Right atrium auricular region (tissue), 2 donors: ENCODE measurements around the gene RNPS1. TPM values are rescaled to one million over a fixed set of nuclear protein-coding genes. Genes with fewer than 3 reads are reported as not detected.
A peak's percentile ranks its signal among the peaks of the same experiment; 100 is the strongest.
"Not testable (repeated sequence)": the region's sequence is repeated elsewhere in the genome, so short reads cannot be mapped to it uniquely, and the experiment has no call there.

Experiments
- DNase-seq: peaks from one replicate; pipeline ENCODE4 v3.0.0-alpha.2; 2019; ENCODE audit warnings: low spot score
- H3K27ac ChIP-seq, 2 donors: fragments of 200-600 bp; sonication (generic); 1 replicate in 1 of 2; 2 replicates in 1 of 2; pipeline ENCODE4 v1.5.1; 2016 to 2019
- H3K27me3 ChIP-seq, 2 donors: fragments of 200-600 bp; sonication (generic); one replicate each; pipeline versions ENCODE4 v1.5.1 to v1.6.0; 2017 to 2019
- H3K36me3 ChIP-seq: fragments of 200-600 bp; sonication (generic); one replicate; pipeline ENCODE4 v1.5.1; 2016
- H3K4me1 ChIP-seq, 2 donors: fragments of 200-600 bp; sonication (generic); one replicate each; pipeline versions ENCODE4 v1.5.1 to v1.6.0; 2017 to 2019
- H3K4me3 ChIP-seq, 2 donors: fragments of 200-600 bp; sonication (generic); 1 replicate in 1 of 2; 2 replicates in 1 of 2; pipeline ENCODE4 v1.5.1; 2017 to 2019; ENCODE audit warnings: mild to moderate bottlenecking in 1 of 2, moderate library complexity in 1 of 2
- H3K9me3 ChIP-seq, 2 donors: fragments of 200-600 bp; sonication (generic); one replicate each; pipeline ENCODE4 v1.5.1; 2019
- total RNA-seq, 2 donors: library from RNA; depleted of rRNA; stranded (reverse); fragments of >200 nt; gene quantifications; one replicate each; pipeline ENCODE4 v1.1.0, GENCODE V29; 2016
- TF ChIP-seq, protein P1 (sequence below), 2 donors: fragments of 200-600 bp; sonication (generic); IDR thresholded peaks; one replicate each; pipeline ENCODE4 v1.5.1; 2019; ENCODE audit warnings: antibody characterized with exemption in 2 of 2

The RNPS1 gene
- total RNA-seq, 2 donors from 2014 or later = 93.6 to 124 TPM

GRCh38 chr16:2270070-2270462 is 2.1 kb upstream of the RNPS1 start:
- DNase-seq = no peak
- peaks cover 4% of the 10 kb centered on the region for H3K36me3 ChIP-seq
- no peak overlapping the region for H3K27ac ChIP-seq
- H3K4me3 ChIP-seq = no peak overlapping the region
- no peaks in the 10 kb centered on the region for H3K9me3 ChIP-seq
- no peaks in the 10 kb centered on the region for H3K27me3 ChIP-seq
- H3K4me1 ChIP-seq = peaks cover 0 to 35% of the 10 kb centered on the region in 2 donors
- TF ChIP-seq, protein P1, sequence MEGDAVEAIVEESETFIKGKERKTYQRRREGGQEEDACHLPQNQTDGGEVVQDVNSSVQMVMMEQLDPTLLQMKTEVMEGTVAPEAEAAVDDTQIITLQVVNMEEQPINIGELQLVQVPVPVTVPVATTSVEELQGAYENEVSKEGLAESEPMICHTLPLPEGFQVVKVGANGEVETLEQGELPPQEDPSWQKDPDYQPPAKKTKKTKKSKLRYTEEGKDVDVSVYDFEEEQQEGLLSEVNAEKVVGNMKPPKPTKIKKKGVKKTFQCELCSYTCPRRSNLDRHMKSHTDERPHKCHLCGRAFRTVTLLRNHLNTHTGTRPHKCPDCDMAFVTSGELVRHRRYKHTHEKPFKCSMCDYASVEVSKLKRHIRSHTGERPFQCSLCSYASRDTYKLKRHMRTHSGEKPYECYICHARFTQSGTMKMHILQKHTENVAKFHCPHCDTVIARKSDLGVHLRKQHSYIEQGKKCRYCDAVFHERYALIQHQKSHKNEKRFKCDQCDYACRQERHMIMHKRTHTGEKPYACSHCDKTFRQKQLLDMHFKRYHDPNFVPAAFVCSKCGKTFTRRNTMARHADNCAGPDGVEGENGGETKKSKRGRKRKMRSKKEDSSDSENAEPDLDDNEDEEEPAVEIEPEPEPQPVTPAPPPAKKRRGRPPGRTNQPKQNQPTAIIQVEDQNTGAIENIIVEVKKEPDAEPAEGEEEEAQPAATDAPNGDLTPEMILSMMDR (IDR thresholded peaks at IDR 0.05) = no peak

- not testable (repeated sequence) for H3K27me3 ChIP-seq, DNase-seq, H3K9me3 ChIP-seq
- Histone ChIP-seq H3K36me3 (peaks cover 21% of the 10 kb centered on the region), H3K27ac (peak overlapping the region; percentile 95), H3K4me3 (peak overlapping the region; percentile 57 to 90), H3K4me1 (peaks cover 0 to 36% of the 10 kb centered on the region in 2 donors)
Measured at GRCh38 chr16:2267505-2267912, 417 bp downstream of the RNPS1 start.

GRCh38 chr16:2266887-2267286 is 1.0 kb downstream of the RNPS1 start:
- H3K27ac ChIP-seq = peak overlapping the region in 1 of 2 donors; percentile 95
- H3K27me3 ChIP-seq, H3K9me3 ChIP-seq, DNase-seq: not testable (repeated sequence)
- H3K36me3 ChIP-seq = peaks cover 28% of the 10 kb centered on the region
- H3K4me3 ChIP-seq = peak overlapping the region; percentile 57 to 90
- H3K4me1 ChIP-seq = peaks cover 0 to 36% of the 10 kb centered on the region in 2 donors

- H3K4me1 ChIP-seq = peaks cover 0 to 20% of the 10 kb centered on the region in 2 donors
- H3K36me3 ChIP-seq = peaks cover 62% of the 10 kb centered on the region
- not testable (repeated sequence) for H3K27ac ChIP-seq, H3K27me3 ChIP-seq, DNase-seq, H3K9me3 ChIP-seq, H3K4me3 ChIP-seq
Measured at GRCh38 chr16:2263026-2263425, 4.9 kb downstream of the RNPS1 start.

DNA sequence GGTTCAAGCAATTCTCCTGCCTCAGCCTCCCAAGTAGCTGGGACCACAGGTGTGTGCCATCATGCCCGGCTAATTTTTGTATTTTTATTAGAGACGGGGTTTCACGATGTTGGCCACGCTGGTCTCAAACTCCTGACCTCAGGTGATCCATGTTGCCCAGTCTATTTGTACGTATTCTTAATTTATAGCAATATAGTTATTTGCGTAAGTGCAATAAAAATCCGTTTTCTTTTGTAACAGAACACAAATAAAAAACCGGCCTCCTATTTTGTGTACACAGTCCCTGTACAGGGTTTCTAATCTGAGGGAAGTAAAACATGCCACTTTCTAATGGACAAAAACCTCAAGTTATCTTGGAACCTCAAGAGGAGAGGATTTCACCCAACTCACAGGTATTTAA is 7.7 kb downstream of the RNPS1 start:
- Histone ChIP-seq H3K4me1 (peaks cover 0 to 3% of the 10 kb centered on the region in 2 donors), H3K36me3 (peaks cover 86% of the 10 kb centered on the region), H3K27ac (no peak overlapping the region), H3K9me3 (no peaks in the 10 kb centered on the region), H3K27me3 (no peaks in the 10 kb centered on the region), H3K4me3 (no peak overlapping the region)
- no peak for DNase-seq
- TF ChIP-seq, protein P1 (IDR thresholded peaks at IDR 0.05) = no peak

- H3K4me1 ChIP-seq, H3K9me3 ChIP-seq, H3K27me3 ChIP-seq, H3K4me3 ChIP-seq, DNase-seq, H3K27ac ChIP-seq: not testable (repeated sequence)
- H3K36me3 ChIP-seq = peaks cover 95% of the 10 kb centered on the region
Measured at GRCh38 chr16:2258530-2258929, 9.4 kb downstream of the RNPS1 start.

DNA sequence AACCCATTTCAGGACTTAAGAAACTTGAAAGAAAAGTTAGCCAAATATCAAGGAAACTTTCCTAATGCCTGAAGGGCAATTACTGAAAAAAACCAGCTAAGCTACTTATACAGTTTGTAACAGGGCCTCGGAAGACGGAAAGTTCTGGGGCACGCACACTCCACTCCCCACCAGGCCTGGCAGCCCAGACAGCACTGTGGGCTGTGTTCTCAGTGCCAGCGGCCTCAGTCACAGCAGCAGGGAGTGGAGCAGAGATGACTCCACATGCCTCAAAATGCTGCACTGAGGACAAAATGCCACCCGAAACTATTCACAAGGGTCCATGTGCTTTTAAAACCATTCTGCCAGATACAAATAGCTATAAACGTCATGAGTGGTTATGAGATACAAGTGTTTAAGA is 10.2 kb downstream of the RNPS1 start:
- peaks cover 95% of the 10 kb centered on the region for H3K36me3 ChIP-seq
- H3K9me3 ChIP-seq = no peaks in the 10 kb centered on the region
- no peaks in the 10 kb centered on the region for H3K4me1 ChIP-seq
- H3K27ac ChIP-seq = no peak overlapping the region
- TF ChIP-seq, protein P1 (IDR thresholded peaks at IDR 0.05) = no peak
- DNase-seq = no peak
- no peaks in the 10 kb centered on the region for H3K27me3 ChIP-seq
- H3K4me3 ChIP-seq = no peak overlapping the region

DNA sequence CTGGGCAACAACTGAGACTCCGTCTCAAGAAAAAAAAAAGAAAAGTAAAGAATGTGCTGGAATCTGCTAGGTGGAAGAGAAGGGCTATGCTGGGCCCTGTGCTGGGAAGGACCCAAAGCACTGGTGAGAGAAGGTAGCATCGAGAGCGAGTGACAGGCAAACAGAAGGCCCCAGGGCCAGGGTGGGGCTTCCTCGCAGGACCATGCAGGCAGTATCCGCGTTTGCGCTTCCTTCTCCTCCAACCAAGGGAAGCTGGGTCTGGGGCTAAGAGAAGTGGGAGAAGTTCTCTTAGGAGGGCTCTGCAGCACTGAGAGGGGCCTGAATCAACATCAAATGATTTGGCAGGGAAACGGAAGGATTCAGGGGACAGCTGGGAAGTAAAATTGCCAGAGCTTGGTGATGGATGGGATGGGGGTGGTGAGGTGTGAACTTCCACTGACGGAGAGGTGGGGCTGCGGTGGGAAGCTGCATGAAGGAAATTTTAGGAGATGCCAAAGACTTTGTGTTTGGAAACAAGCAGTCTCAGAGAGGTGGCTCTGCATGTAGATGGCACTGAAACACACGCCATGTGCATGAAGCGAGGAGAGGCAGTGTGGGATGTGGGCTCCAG is 11.3 kb downstream of the RNPS1 start:
- TF ChIP-seq, protein P1 (IDR thresholded peaks at IDR 0.05) = no peak

More for the DNA sequence above, 11.3 kb downstream of the RNPS1 start:
- no peaks in the 10 kb centered on the region for H3K9me3 ChIP-seq
- H3K27ac ChIP-seq = no peak overlapping the region
- H3K4me3 ChIP-seq = no peak overlapping the region
- no peak for DNase-seq
- peaks cover 0 to 7% of the 10 kb centered on the region in 2 donors for H3K4me1 ChIP-seq
- H3K27me3 ChIP-seq = no peaks in the 10 kb centered on the region
- H3K36me3 ChIP-seq = peaks cover 84% of the 10 kb centered on the region
